ENCODE results near the gene CD160.

DNA sequence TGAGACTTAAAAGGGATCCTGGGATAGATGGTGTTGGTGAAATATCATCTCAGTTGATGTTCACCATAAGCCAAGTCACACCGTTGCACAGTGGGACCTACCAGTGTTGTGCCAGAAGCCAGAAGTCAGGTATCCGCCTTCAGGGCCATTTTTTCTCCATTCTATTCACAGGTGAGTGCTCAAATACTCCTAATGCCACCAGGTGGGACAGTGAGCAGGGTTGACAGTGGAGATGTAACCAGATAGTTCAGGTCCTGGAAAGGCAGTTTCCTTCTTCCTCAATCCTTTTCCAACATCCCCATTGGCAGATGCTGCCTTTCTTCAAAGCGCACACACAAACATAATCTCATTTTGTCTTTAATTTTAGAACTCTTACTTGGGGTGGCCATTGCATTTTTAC is 11.6 kb downstream of the CD160 start:
- TF ChIP-seq EZH2 (IDR thresholded peaks at IDR 0.05; ENCODE audit: low read depth) = no peak
- TF ChIP-seq, protein P1, sequence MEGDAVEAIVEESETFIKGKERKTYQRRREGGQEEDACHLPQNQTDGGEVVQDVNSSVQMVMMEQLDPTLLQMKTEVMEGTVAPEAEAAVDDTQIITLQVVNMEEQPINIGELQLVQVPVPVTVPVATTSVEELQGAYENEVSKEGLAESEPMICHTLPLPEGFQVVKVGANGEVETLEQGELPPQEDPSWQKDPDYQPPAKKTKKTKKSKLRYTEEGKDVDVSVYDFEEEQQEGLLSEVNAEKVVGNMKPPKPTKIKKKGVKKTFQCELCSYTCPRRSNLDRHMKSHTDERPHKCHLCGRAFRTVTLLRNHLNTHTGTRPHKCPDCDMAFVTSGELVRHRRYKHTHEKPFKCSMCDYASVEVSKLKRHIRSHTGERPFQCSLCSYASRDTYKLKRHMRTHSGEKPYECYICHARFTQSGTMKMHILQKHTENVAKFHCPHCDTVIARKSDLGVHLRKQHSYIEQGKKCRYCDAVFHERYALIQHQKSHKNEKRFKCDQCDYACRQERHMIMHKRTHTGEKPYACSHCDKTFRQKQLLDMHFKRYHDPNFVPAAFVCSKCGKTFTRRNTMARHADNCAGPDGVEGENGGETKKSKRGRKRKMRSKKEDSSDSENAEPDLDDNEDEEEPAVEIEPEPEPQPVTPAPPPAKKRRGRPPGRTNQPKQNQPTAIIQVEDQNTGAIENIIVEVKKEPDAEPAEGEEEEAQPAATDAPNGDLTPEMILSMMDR (conservative IDR thresholded peaks at IDR 0.05) = no peak; the same call in 1 of the 2 replicates
